ENCODE data around the gene TRPM7.
"Not testable (repeated sequence)": the region's sequence is repeated elsewhere in the genome, so short reads cannot be mapped to it uniquely, and the experiment has no call there.

Gene TRPM7

DNA sequence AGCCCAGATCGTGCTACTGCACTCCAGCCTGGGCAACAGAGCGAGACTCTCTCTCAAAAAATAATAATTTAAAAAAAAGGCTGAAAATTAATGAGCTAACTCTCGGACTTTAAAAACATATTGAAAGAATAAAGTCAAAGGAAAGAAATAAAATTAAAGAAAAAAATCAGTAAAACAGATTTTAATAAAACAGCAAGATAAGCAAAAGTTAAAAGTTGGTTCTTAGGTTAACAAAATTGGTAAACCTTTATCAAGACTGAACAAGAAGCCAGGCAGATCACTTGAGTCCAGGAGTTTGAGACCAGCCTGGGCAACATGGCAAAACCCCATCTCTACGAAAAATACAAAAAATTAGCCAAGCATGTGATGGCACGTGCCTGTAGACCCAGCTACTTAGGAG lies 20.7 kb downstream of the TRPM7 start:
- H3K9ac ChIP-seq (ENCODE audit: low read length) = no peak overlapping the region
- H3K36me3 ChIP-seq (ENCODE audit: control insufficient read depth, insufficient read depth, low read length) = peaks cover 33% of the 10 kb centered on the region
- H3K27ac ChIP-seq (ENCODE audit: low read depth, low read length) = no peak overlapping the region
- H3K9me3 ChIP-seq (ENCODE audit: control insufficient read depth, insufficient read depth, low read depth, low read length) = no peaks in the 10 kb centered on the region
- H3K4me3 ChIP-seq (ENCODE audit: low read depth, low read length) = no peak overlapping the region
- H3K27me3 ChIP-seq (ENCODE audit: control insufficient read depth, insufficient read depth, low read length) = no peaks in the 10 kb centered on the region
- no peaks in the 10 kb centered on the region for H3K4me1 ChIP-seq (ENCODE audit: control insufficient read depth, insufficient read depth, low read length)

GRCh38 chr15:50655555-50655954 lies 31.0 kb downstream of the TRPM7 start:
- Histone ChIP-seq H3K27me3 (ENCODE audit: control insufficient read depth, insufficient read depth, low read length) (no peaks in the 10 kb centered on the region), H3K4me1 (ENCODE audit: control insufficient read depth, insufficient read depth, low read length) (peaks cover 8% of the 10 kb centered on the region; the same call in 1 of the 2 replicates), H3K9me3 (ENCODE audit: control insufficient read depth, insufficient read depth, low read depth, low read length) (no peaks in the 10 kb centered on the region), H3K36me3 (ENCODE audit: control insufficient read depth, insufficient read depth, low read length) (peaks cover 59% of the 10 kb centered on the region), H3K9ac (ENCODE audit: low read length) (no peak overlapping the region), H3K4me3 (ENCODE audit: low read depth, low read length) (no peak overlapping the region), H3K27ac (ENCODE audit: low read depth, low read length) (no peak overlapping the region)

DNA sequence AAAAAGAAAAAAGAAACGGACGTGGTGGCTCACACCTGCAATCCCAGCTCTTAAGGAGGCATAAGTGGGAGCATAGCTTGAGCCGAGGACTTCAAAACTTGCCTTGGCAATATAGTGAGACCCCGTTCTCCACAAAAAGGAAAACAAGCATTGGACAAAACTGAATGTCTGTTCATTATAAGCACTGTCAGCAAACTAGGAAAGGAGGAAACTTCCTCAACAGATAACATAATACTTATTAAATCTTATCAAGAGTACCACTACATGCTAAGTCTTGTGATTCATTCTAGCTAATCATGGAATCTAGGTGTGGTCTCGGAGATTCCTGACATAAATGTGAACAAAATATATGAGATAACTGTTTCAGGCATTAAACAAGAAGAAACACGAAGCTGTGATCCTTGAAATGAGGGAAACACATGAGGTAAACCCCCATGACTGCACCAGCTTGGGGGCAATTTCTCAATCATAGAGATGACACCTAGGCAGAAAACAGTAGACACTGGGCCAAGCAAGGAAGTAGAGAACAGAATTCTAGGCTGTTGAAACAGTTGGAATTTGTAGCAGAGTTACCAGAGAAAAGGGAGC lies 33.3 kb downstream of the TRPM7 start:
- Histone ChIP-seq H3K27me3 (ENCODE audit: control insufficient read depth, insufficient read depth, low read length) (no peaks in the 10 kb centered on the region), H3K9me3 (ENCODE audit: control insufficient read depth, insufficient read depth, low read depth, low read length) (no peaks in the 10 kb centered on the region), H3K36me3 (ENCODE audit: control insufficient read depth, insufficient read depth, low read length) (peaks cover 65% of the 10 kb centered on the region), H3K9ac (ENCODE audit: low read length) (no peak overlapping the region), H3K4me1 (ENCODE audit: control insufficient read depth, insufficient read depth, low read length) (peaks cover 8% of the 10 kb centered on the region; the same call in 1 of the 2 replicates), H3K4me3 (ENCODE audit: low read depth, low read length) (no peak overlapping the region), H3K27ac (ENCODE audit: low read depth, low read length) (no peak overlapping the region)

GRCh38 chr15:50652671-50653070 lies 33.9 kb downstream of the TRPM7 start:
- no peak overlapping the region for H3K4me3 ChIP-seq (ENCODE audit: low read depth, low read length)
- no peak overlapping the region for H3K27ac ChIP-seq (ENCODE audit: low read depth, low read length)
- peaks cover 69% of the 10 kb centered on the region for H3K36me3 ChIP-seq (ENCODE audit: control insufficient read depth, insufficient read depth, low read length)
- H3K4me1 ChIP-seq (ENCODE audit: control insufficient read depth, insufficient read depth, low read length) = peaks cover 8% of the 10 kb centered on the region; the same call in 1 of the 2 replicates
- no peaks in the 10 kb centered on the region for H3K9me3 ChIP-seq (ENCODE audit: control insufficient read depth, insufficient read depth, low read depth, low read length)
- H3K27me3 ChIP-seq (ENCODE audit: control insufficient read depth, insufficient read depth, low read length) = no peaks in the 10 kb centered on the region
- no peak overlapping the region for H3K9ac ChIP-seq (ENCODE audit: low read length)

DNA sequence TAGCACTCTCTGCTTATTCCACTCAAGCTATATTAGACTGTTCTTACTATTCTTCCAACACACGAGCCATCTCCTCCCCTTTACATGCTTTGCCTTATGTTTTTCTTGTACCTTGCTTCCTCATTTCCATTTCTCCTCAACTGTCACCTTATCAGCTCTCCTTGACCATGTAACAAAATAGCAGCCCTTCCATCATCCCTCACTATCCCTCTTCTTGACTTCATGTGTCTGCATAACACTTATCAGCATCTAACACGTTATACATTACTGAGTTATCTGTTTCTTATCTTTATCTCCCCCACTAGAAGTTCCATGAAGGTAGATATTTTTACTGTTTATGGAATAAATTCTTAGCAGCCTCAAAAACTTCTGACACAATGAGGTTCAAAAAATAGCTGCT lies 45.3 kb downstream of the TRPM7 start:
- H3K9ac ChIP-seq (ENCODE audit: low read length) = no peak overlapping the region
- H3K9me3 ChIP-seq (ENCODE audit: control insufficient read depth, insufficient read depth, low read depth, low read length) = no peaks in the 10 kb centered on the region
- H3K27ac ChIP-seq (ENCODE audit: low read depth, low read length) = no peak overlapping the region
- no peaks in the 10 kb centered on the region for H3K27me3 ChIP-seq (ENCODE audit: control insufficient read depth, insufficient read depth, low read length)
- no peaks in the 10 kb centered on the region for H3K4me1 ChIP-seq (ENCODE audit: control insufficient read depth, insufficient read depth, low read length)
- no peak overlapping the region for H3K4me3 ChIP-seq (ENCODE audit: low read depth, low read length)
- H3K36me3 ChIP-seq (ENCODE audit: control insufficient read depth, insufficient read depth, low read length) = peaks cover 66% of the 10 kb centered on the region

DNA sequence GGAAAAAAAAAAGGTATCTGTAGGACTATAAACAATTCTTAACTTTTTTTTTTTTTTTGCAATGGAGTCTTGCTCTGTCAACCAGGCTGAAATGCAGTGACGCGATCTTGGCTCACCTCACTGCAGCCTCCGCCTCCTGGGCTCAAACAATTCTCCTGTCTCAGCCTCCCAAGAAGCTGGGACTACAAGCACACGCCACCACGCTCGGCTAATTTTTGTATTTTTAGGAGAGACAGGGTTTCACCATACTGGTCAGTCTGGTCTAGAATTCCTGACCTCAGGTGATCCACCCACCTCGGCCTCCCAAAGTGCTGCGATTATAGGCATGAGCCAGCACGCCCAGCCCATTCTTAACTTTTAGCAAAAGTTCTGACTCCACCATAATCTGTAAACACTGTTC lies 50.5 kb downstream of the TRPM7 start:
- Histone ChIP-seq H3K9me3 (ENCODE audit: control insufficient read depth, insufficient read depth, low read depth, low read length) (no peaks in the 10 kb centered on the region), H3K4me1 (ENCODE audit: control insufficient read depth, insufficient read depth, low read length) (no peaks in the 10 kb centered on the region), H3K36me3 (ENCODE audit: control insufficient read depth, insufficient read depth, low read length) (peaks cover 77% of the 10 kb centered on the region), H3K27ac (ENCODE audit: low read depth, low read length) (no peak overlapping the region), H3K9ac (ENCODE audit: low read length) (no peak overlapping the region), H3K4me3 (ENCODE audit: low read depth, low read length) (no peak overlapping the region), H3K27me3 (ENCODE audit: control insufficient read depth, insufficient read depth, low read length) (no peaks in the 10 kb centered on the region)

- H3K27me3 ChIP-seq (ENCODE audit: control insufficient read depth, insufficient read depth, low read length) = no peaks in the 10 kb centered on the region
- H3K4me1 ChIP-seq (ENCODE audit: control insufficient read depth, insufficient read depth, low read length) = no peaks in the 10 kb centered on the region
- H3K27ac ChIP-seq (ENCODE audit: low read depth, low read length) = no peak overlapping the region
- no peak overlapping the region for H3K9ac ChIP-seq (ENCODE audit: low read length)
- H3K9me3 ChIP-seq (ENCODE audit: control insufficient read depth, insufficient read depth, low read depth, low read length) = no peaks in the 10 kb centered on the region
- H3K36me3 ChIP-seq (ENCODE audit: control insufficient read depth, insufficient read depth, low read length) = peaks cover 80% of the 10 kb centered on the region
- H3K4me3 ChIP-seq (ENCODE audit: low read depth, low read length) = no peak overlapping the region
Observed at GRCh38 chr15:50633653-50634052, 52.9 kb downstream of the TRPM7 start.

- Histone ChIP-seq H3K27ac (ENCODE audit: low read depth, low read length) (no peak overlapping the region), H3K4me1 (ENCODE audit: control insufficient read depth, insufficient read depth, low read length) (no peaks in the 10 kb centered on the region), H3K9ac (ENCODE audit: low read length) (no peak overlapping the region), H3K36me3 (ENCODE audit: control insufficient read depth, insufficient read depth, low read length) (peaks cover 79% of the 10 kb centered on the region), H3K9me3 (ENCODE audit: control insufficient read depth, insufficient read depth, low read depth, low read length) (no peaks in the 10 kb centered on the region), H3K27me3 (ENCODE audit: control insufficient read depth, insufficient read depth, low read length) (no peaks in the 10 kb centered on the region), H3K4me3 (ENCODE audit: low read depth, low read length) (no peak overlapping the region)
Observed at GRCh38 chr15:50628421-50628820, 58.2 kb downstream of the TRPM7 start.

DNA sequence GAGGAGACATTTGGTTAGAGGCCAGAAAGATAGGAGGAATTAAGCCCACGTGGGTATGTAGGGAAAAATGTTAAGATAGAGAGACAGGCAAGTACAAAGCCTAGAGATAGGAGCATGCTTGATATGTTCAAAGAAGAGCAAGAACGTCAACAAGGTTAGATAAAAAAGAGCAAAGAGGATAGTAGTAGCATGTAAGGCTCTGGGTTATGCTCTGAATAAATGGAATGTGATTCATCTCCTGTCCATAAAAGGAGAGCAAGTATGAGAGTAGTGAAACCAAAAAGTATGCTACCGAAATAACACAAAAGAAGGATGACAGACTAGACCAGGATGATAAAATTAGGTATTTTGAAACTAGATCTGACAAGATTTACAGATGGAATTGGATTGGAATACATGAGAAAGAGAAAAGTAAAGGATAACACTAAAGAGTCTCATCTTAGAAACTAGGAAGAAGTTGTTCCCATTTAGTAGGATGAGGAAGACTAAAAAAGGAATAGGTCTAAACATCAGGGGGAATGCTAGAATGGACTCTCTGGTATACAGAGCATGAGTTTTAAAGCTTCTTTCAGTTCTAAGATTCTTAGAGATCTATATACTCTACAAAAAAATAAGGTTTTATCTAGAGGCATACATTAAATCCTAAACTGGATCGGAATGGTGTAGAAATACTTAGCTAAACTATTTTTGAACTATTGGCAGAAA lies 59.1 kb downstream of the TRPM7 start:
- H3K9ac ChIP-seq (ENCODE audit: low read length) = no peak overlapping the region
- H3K9me3 ChIP-seq (ENCODE audit: control insufficient read depth, insufficient read depth, low read depth, low read length) = no peaks in the 10 kb centered on the region
- peaks cover 72% of the 10 kb centered on the region for H3K36me3 ChIP-seq (ENCODE audit: control insufficient read depth, insufficient read depth, low read length)
- H3K27ac ChIP-seq (ENCODE audit: low read depth, low read length) = no peak overlapping the region
- no peaks in the 10 kb centered on the region for H3K27me3 ChIP-seq (ENCODE audit: control insufficient read depth, insufficient read depth, low read length)
- no peak overlapping the region for H3K4me3 ChIP-seq (ENCODE audit: low read depth, low read length)
- H3K4me1 ChIP-seq (ENCODE audit: control insufficient read depth, insufficient read depth, low read length) = no peaks in the 10 kb centered on the region

DNA sequence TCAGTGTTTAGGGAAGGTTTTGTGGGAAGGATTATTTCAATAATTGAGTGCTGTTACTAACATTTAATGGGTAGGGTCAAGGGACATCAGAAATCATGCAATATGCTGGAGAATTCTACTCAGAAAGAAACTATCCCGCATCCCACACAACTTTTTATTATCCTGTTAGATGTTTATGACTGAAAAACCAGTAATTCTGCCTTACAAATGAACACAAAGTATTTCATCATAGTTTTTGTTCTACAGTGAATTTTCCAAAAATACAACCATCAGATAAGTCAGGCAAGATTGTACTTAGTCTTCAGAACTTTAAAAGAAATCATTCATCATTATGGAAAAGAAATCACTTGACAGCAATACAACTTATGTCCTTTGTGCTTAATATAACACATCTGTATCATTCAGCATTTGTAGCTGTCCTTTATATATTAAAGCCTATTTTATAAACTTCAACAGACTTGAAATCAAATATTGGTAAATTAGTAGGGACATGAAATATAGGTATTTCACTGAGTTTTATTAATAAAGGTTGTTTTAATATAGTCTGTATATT lies 61.9 kb downstream of the TRPM7 start:
- Histone ChIP-seq H3K27me3 (ENCODE audit: control insufficient read depth, insufficient read depth, low read length) (no peaks in the 10 kb centered on the region), H3K4me3 (ENCODE audit: low read depth, low read length) (no peak overlapping the region), H3K36me3 (ENCODE audit: control insufficient read depth, insufficient read depth, low read length) (peaks cover 60% of the 10 kb centered on the region), H3K9me3 (ENCODE audit: control insufficient read depth, insufficient read depth, low read depth, low read length) (no peaks in the 10 kb centered on the region), H3K27ac (ENCODE audit: low read depth, low read length) (no peak overlapping the region), H3K9ac (ENCODE audit: low read length) (no peak overlapping the region), H3K4me1 (ENCODE audit: control insufficient read depth, insufficient read depth, low read length) (no peaks in the 10 kb centered on the region)

DNA sequence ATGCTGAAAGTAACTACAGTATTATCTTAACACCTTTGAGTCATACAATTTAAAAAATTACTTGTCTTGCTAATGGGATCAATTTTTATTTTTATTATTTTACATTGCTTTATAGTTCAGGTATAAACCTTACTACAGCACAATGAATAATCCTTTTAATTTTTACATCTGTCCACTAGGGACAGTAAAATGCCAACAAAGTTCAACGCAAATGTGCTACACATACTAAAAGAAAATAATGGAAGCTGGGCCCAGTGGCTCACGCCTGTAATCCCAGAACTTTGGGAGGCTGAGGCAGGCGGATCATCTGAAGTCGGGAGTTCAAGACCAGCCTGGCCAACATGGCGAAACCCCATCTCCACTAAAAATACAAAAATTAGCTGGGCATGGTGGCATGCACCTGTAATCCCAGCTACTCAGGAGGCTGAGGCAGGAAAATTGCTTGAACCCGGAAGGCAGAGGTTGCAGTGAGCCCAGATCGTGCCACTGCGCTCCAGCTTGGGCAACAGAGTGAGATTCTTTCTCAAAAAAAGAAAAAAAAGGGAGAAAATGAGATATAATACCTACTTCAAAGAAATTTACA lies 64.1 kb downstream of the TRPM7 start:
- not testable (repeated sequence) for H3K4me3 ChIP-seq (ENCODE audit: low read depth, low read length); H3K9me3 ChIP-seq (ENCODE audit: control insufficient read depth, insufficient read depth, low read depth, low read length); H3K27me3 ChIP-seq (ENCODE audit: control insufficient read depth, insufficient read depth, low read length); H3K4me1 ChIP-seq (ENCODE audit: control insufficient read depth, insufficient read depth, low read length); H3K9ac ChIP-seq (ENCODE audit: low read length); H3K27ac ChIP-seq (ENCODE audit: low read depth, low read length)
- H3K36me3 ChIP-seq (ENCODE audit: control insufficient read depth, insufficient read depth, low read length) = peaks cover 51% of the 10 kb centered on the region

Measured in HUES6 (cell line).